HepG2 (cell line): ENCODE measurements around the gene SEPTIN12. TPM values are rescaled to one million over a fixed set of nuclear protein-coding genes. Genes with fewer than 3 reads are reported as not detected.
A peak's percentile ranks its signal among the peaks of the same experiment; 100 is the strongest.

Source experiments
- ATF7-NPFF ChIP-seq: sonication (generic); formaldehyde crosslinking; IDR thresholded peaks from 2 replicates; pipeline ENCODE4 v1.8.1; 2023; ENCODE audit warnings: mild to moderate bottlenecking, low read depth, missing genetic modification reagents, moderate library complexity
- CENPT ChIP-seq: sonication (generic); formaldehyde crosslinking; IDR thresholded peaks from 2 replicates; pipeline ENCODE4 v1.8.0; 2022; ENCODE audit warnings: low read depth, mild to moderate bottlenecking, moderate library complexity, missing genetic modification reagents
- CREB3 ChIP-seq: sonication (generic); formaldehyde crosslinking; IDR thresholded peaks from 2 replicates; pipeline ENCODE4 v1.5.0; 2020; ENCODE audit warnings: missing genetic modification reagents
- MTA1 ChIP-seq: sonication (generic); formaldehyde crosslinking; IDR thresholded peaks from 2 replicates; pipeline ENCODE4 v1.4.0; 2020; ENCODE audit warnings: missing genetic modification reagents, mild to moderate bottlenecking, borderline replicate concordance
- NBN ChIP-seq: fragments of 450-650 bp; conservative IDR thresholded peaks from 2 replicates; pipeline ENCODE4 v1.6.1; 2017
- NR2C2 ChIP-seq: sonication (generic); formaldehyde crosslinking; IDR thresholded peaks from 2 replicates; pipeline ENCODE4 v1.4.0; 2020; ENCODE audit warnings: missing genetic modification reagents, mild to moderate bottlenecking, moderate library complexity, borderline replicate concordance
- POGK ChIP-seq: sonication (generic); formaldehyde crosslinking; conservative IDR thresholded peaks from 2 replicates; pipeline ENCODE4 v1.8.0; 2022; ENCODE audit warnings: mild to moderate bottlenecking, moderate library complexity, missing genetic modification reagents
- POGZ ChIP-seq: sonication (generic); formaldehyde crosslinking; IDR thresholded peaks from 2 replicates; pipeline ENCODE4 v1.4.0; 2020; ENCODE audit warnings: mild to moderate bottlenecking, missing genetic modification reagents
- PPARG ChIP-seq: conservative IDR thresholded peaks from 2 replicates; pipeline ENCODE4 v1.6.1; 2016; ENCODE audit warnings: missing biosample characterization, missing genetic modification reagents
- THYN1 ChIP-seq: sonication (generic); formaldehyde crosslinking; IDR thresholded peaks from 2 replicates; pipeline ENCODE4 v1.8.1; 2023; ENCODE audit warnings: low read depth, mild to moderate bottlenecking, moderate library complexity, missing genetic modification reagents, borderline replicate concordance
- ZBTB42 ChIP-seq: sonication (generic); formaldehyde crosslinking; IDR thresholded peaks from 2 replicates; pipeline ENCODE4 v1.5.0; 2020; ENCODE audit warnings: mild to moderate bottlenecking, missing genetic modification reagents
- ZNF280B ChIP-seq: sonication (generic); formaldehyde crosslinking; IDR thresholded peaks from 2 replicates; pipeline ENCODE4 v1.5.0; 2020; ENCODE audit warnings: missing genetic modification reagents, mild to moderate bottlenecking, borderline replicate concordance
- ZNF337 ChIP-seq: sonication (generic); formaldehyde crosslinking; IDR thresholded peaks from 2 replicates; pipeline ENCODE4 v1.5.1; 2020; ENCODE audit warnings: missing genetic modification reagents, low read depth, mild to moderate bottlenecking, borderline replicate concordance
- ZNF367 ChIP-seq: sonication (generic); formaldehyde crosslinking; IDR thresholded peaks from 2 replicates; pipeline ENCODE4 v1.4.0; 2020; ENCODE audit warnings: missing genetic modification reagents, borderline replicate concordance
- ZNF563 ChIP-seq: sonication (generic); formaldehyde crosslinking; IDR thresholded peaks from 2 replicates; pipeline ENCODE4 v1.8.0; 2022; ENCODE audit warnings: mild to moderate bottlenecking, moderate library complexity, missing genetic modification reagents
- ZNF687 ChIP-seq: sonication (generic); formaldehyde crosslinking; IDR thresholded peaks from 2 replicates; pipeline ENCODE4 v1.5.1; 2020; ENCODE audit warnings: mild to moderate bottlenecking, missing genetic modification reagents, moderate library complexity
- ZNF713 ChIP-seq: sonication (generic); formaldehyde crosslinking; IDR thresholded peaks from 2 replicates; pipeline ENCODE4 v1.4.0; 2020; ENCODE audit warnings: mild to moderate bottlenecking, missing genetic modification reagents
- ZNF770 ChIP-seq: sonication (generic); formaldehyde crosslinking; IDR thresholded peaks from 2 replicates; pipeline ENCODE4 v1.5.0; 2020; ENCODE audit warnings: mild to moderate bottlenecking, missing genetic modification reagents
- polyA plus RNA-seq, 8 experiments: library from polyadenylated mRNA; depleted of rRNA in 3 of 8; stranded (reverse) in 7 of 8; unstranded in 1 of 8; fragments of >200 nt; fragmentation: Illumina TruSeq in 4 of 8; extraction: Trizol in 4 of 8; gene quantifications; 2 replicates each; pipeline versions ENCODE4 v1.2.1 to v1.2.3, GENCODE V29; 2011 to 2016; ENCODE audit warnings: low read depth in 4 of 8, missing spikeins in 1 of 8, mixed read lengths in 1 of 8; ENCODE audit not compliant: insufficient read depth in 1 of 8
- total RNA-seq, 5 experiments: library from RNA; depleted of rRNA; stranded (reverse); fragments of >200 nt; fragmentation: Illumina TruSeq; extraction: Trizol; gene quantifications; 2 replicates each; pipeline ENCODE4 v1.2.3, GENCODE V29; 2016; ENCODE audit warnings: low read depth in 1 of 5

The SEPTIN12 gene
- total and polyA plus RNA-seq, 2 of the 13 experiments (the other 11 are each of a cell fraction or from before 2014, with no cell fraction given) = 0.22 TPM; not detected in 1

- TF ChIP-seq CREB3 (CRISPR knock-in tag) (peak; percentile 76; the same call in 1 of the 2 replicates), ZBTB42 (CRISPR knock-in tag) (no peak), ZNF713 (CRISPR knock-in tag) (no peak), PPARG (CRISPR knock-in tag) (no peak), ZNF367 (CRISPR knock-in tag) (0 out of 2 replicates have a peak, but pooled peaks have one; percentile 48), ZNF280B (CRISPR knock-in tag) (no peak), NBN (no peak), CENPT (CRISPR knock-in tag) (no peak), POGK (CRISPR knock-in tag) (peak; percentile 71; the same call in 1 of the 2 replicates), ZNF687 (CRISPR knock-in tag) (peak; percentile 97), ZNF563 (CRISPR knock-in tag) (peak; percentile 84), THYN1 (CRISPR knock-in tag) (0 out of 2 replicates have a peak, but pooled peaks have one; percentile 16), ZNF770 (peak; percentile 66), ZNF337 (CRISPR knock-in tag) (peak; percentile 69; the same call in 1 of the 2 replicates), ATF7-NPFF (CRISPR knock-in tag) (peak; percentile 79), MTA1 (peak; percentile 69; the same call in 1 of the 2 replicates), POGZ (CRISPR knock-in tag) (peak; percentile 69; the same call in 1 of the 2 replicates), NR2C2 (CRISPR knock-in tag) (peak; percentile 100)
Observed at GRCh38 chr16:4734063-4734729, 53.9 kb downstream of the SEPTIN12 start, which contains the start of the genes ANKS3 and DNAAF8 (continued).
